GM19240 (cell line): Measurements from ENCODE around the gene LMX1A.

ENCODE experiments used
- DNase-seq: peaks from one replicate; pipeline ENCODE4 v3.0.0; 2011; ENCODE audit warnings: low spot score; ENCODE audit not compliant: insufficient read length

Gene LMX1A

DNA sequence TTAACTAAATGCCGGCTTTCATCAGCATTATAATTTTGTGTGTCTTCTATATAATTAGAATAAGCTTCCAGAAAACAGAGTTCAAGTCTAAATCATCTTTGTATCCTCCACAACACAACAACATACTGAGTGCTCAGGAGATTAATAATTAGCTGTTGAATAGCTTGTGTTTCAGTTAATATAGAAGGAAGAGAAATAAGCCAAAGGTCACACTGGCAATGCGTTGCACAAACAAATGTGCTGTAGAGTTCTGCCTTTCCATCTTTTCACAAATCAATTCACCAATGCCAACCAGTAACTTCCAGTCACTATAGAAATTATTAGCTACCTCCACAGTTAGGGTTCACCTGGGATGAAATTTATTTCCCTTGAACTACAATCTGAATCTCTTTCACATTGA is 132.0 kb downstream of the LMX1A start:
- DNase-seq = no peak

DNA sequence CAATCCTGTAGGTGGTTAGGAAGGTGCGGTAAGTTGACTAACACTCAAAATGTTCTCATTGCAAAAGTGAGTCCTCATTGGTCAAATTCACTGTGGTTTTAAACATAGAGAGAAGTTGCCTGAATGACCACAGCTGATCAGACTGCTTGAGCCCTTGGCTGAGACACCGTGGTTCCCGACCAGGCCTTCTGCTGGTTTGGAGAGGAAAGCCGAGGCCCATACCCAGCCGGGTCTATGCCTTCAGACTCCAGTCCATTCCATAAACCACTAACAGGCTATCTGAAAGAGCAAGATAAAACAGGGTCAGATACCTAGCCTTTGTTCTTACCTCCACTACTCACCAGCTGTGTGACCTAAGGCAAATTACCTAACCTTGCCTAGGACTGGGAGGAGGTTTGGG is 133.9 kb downstream of the LMX1A start:
- DNase-seq = no peak

DNA sequence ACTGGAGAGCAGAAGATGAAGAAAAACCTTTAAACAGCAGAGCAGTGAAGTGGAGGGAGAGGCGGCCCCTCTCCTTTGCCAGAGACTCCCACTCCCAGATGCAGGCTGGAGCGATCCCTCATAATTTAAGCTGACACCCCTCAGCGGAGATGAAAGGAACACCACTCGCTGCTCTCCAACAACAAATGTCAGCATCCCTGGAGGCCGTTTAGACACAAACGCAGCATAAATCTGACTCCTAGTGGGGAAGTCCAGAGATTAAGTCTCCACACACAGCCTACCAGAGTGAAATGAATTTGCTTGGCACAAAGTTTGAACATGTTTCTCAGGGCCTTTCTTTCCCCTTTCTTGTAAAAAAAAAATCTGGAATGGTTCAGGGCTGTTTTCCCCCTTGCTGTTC is 137.8 kb downstream of the LMX1A start:
- no peak for DNase-seq

DNA sequence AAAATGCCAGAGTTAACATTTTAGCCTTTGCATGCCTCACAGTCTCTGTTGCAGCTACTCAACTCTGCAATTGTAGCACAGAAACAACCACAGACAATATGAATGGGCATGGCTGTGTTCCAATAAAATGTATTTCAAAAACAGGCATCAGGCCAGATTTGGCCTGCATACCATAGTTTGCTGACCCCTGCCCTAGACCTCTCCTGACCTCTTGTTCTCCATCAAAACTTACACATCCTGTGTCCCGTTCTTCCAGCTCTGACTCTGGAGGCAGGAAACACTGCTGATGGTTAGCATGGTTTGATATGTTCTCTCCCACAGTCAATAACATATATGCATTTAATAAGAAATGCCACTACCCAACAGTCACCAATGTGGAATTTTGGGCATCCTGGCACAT is 138.6 kb downstream of the LMX1A start:
- no peak for DNase-seq

DNA sequence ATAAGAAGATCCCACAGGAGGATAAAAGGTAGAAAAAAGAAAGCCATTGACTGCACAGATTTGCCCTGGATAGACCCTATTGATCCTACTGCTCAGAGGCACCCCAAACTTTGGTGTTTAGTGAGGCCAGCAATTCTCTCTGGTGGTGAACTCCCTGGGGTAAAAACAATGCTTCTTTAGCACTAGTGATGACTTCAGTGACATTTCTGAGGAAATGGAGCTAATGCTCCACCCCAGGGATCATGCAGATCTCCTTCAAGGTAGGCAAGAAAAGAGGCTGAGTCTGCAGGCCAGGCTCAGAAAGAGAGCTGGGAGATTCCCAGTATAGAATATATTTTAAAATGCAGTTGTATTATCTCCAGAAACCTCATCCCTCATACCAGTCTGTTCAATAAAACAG is 140.3 kb downstream of the LMX1A start:
- DNase-seq = no peak

DNA sequence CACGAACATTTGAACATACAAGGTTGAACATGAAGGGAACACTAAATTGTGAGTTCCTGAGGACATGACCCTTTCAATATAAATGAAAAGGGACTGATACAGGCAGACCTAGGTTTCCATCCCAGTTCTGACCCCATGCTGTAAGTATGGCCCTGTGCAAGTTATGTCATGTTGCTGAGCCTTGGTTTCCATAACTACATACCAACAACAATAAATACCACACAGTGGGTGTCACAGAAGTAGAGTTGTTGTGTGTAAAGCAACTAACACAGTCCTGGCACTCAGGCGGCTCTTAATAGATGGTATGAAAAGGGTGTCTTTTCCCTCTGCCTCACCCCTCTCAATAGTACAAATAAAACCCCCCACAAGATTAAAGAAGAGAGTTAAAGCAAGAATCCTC is 140.8 kb downstream of the LMX1A start:
- DNase-seq = no peak

DNA sequence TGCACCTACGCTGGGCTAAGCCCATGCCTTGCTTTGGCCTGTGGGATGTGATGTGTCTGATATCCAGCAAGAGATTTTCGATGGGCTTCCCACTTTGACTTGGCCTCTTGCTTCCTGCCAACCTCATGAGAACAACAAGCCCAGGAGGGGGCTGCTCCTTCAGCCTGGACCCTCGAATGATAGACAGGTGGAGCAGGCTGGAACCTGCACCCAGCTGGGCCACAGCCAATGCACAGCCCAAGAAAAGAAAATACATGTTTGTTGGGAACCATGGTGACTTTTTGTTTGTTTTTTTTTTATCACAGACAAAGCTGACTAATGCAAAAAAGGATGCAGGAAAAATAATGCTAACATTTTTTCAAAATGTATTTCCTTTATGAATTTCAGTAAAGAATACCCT is 144.3 kb downstream of the LMX1A start:
- no peak for DNase-seq

DNA sequence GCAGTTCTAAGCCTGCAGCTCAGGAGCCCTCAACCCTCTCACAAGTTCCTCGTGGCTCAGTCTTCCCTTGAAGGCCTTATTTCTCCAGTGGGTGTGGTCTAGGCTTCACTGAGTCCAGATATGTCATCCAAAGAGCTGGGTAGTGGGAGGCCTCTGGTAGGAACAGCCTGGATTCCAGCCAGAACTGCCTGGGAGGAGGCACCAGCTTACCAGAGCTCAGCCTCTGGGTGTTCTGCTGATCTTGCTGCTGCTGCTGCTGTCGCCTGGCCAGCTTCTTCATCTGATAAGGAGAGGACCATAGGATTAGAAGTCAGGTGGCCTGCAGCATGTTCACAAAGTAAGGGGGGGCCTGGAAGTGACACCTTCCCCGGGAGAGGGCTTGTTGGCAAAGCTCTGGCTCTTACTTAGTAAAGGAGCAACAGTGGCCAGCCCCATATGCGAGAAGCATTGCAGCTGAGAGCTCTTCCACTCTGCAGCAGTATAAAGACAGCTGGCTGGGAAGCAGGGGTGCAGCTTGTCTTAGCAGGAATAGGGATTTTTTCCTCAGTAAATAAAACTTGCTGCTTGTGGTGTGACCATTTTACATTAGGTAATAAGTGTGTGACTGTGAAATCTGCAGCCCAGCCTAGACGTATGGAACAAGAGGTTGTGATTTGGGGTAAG is 148.5 kb downstream of the LMX1A start:
- DNase-seq = no peak

DNA sequence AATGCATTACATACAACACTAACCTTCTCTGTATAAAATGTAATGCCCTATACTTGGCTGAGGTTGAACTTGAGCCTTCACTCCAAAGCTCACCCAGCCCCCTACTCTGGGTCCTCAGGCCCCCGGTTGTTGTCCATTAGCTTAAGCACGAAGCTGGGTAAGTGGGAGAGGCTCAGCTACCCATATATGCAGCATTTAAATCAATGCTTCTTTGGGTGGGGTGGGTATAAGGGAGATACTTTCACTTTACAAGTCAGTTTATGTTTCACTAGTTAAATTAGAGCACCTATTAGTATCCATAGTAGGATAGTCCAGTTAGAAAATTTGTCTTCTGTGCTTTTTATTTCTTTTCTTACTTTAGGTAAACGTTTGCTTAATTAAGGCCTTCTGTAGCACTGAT is 151.4 kb downstream of the LMX1A start:
- DNase-seq = no peak

DNA sequence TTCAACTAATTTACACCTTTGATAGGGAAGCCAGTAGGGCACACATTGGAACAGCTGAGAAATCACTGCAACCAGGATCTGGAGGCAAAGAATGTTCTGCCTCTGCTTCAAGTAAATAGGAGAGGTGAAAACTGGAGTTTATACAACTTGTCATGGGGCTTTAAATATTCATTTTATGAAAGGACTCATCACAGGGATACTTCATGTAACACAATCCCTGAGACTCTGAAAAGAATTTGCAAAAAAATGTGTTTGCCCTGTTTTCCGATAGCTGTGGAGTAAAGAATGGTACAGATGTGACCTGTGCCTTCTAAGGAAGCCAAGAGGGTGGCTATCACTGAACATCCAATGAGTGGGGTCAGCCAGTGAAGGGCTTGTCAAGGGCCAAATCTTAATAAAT is 152.0 kb downstream of the LMX1A start:
- DNase-seq = no peak

DNA sequence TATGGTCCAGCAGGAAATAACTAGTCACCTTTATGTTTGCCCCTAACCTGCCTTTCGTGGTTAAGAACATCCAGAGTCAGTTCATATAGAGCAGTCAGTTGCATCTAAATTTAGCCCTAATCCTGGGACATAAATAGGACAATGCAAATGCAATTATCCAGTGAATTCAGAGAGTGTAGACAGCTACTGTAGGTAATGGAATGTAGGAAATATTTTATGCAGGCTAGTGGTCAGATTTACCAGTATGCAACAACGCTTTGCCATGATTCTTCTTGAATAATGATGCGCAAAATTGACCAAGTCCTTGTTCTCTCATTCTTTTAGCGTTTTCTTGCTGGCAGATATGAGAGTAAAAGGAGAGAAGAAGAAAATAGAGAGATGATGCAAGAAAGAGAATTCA is 165.4 kb downstream of the LMX1A start:
- DNase-seq = no peak

DNA sequence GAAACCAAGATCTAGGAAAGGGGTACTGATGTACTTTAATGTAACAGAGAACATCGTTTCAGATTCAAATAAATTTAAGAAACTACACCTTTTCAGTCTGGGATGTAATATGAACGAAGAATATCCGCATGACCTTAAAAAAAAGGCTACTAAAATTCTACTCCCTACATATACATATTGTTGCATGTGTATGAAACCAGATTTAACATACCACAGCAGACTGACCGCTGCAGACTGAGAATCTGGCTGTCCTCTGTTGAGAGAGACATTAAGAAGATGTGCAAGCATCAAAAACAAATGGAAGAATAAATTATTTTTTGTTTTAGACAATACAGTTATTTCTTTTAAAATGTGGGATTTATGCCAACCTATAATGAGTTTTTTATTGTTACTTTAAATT is 166.6 kb downstream of the LMX1A start:
- no peak for DNase-seq

DNA sequence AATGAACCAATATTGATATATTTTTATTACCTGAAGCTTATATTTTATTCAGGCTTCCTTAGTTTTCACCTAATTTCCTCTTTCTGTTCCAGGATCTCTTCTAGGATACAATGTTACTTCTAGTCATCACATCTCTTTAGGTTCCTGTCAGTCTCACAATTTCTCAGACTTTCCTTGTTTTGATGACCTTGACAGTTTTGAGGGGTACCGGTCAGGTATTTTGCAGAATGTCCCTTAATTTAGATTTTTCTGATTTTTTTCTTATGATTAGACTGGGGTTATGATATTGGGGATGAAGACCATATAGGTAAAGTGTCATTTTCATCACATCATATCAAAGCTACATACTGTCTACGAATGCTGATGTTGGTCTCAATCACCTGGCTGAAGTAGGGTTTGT is 167.5 kb downstream of the LMX1A start:
- DNase-seq = no peak

DNA sequence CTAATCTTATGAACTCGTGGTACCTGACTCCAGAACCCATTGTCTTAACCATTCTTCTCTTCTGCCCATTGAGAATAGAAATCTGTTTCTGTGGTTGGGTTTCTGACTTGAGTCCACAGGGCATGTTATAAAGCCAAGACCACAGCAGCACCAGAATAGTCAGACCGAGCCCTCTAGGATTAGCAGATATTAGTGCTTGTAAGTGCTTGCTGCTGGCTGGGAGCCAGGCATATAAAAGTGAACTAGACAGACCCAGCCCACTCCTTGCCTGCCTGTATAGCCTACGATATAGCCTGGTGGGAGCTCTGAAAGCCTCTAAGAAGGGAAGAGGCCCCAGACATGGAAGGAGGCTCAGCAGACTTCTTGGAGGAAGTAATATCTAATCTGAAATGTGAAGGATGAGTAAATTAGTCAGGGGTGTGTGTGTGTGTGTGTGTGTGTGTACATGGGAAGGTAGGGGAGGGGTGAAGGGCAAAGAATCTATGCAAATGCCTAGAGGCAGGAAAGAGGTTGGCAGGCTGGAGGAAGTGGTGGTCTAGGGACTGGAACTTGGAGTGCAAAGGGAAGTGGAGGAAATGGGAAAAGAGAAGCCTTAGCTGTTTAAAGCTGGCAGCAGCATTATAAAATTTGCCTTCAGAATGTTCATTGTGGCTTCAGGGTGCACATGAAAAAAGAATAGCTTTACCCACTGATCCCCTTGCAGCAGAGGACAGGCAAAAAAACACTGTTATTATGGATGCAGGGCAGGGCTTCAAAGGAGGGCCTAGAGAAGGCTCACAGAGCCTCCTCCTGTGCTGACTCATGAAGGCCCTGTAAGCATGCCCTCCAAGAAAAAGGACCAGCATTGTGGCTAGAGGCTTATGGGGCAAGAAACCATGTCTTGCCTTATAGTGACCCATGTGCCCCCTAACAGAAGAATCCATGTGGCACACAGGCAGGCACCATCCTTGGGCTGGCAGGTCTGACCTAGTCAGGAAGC is 169.2 kb downstream of the LMX1A start:
- DNase-seq = no peak

DNA sequence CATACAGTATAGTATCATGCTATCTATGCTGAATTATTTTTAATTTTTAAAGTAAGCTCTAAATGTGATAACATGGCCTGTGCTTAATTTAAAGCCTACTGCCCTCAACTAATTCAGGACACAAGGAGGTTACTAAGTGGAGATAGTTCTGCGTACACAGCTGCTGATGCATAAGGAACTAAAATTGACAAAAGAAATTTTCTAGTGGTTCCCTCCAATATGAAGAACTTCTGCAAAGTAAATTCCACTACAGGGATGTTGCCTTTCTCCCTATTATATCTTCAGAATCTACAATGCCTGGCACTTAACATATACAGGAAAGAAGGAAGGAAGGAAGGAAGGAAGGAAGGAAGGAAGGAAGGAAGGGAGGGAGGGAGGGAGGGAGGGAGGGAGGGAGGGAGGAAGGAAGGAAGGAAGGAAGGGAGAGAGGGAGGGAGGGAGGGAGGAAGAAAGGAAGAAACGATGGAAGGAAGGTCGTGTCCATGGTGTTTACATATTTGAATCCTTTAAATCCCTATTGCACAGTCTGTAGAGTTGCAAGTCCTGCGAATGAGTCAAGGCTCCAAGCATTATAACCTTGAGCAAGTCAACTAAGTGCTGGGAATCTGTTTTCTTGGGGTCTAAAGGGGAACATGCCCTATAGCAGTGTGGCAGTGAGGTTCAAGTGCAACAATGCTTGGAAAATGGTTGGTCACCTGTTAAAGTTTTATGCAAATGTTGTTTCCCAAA is 171.2 kb downstream of the LMX1A start:
- DNase-seq = no peak

DNA sequence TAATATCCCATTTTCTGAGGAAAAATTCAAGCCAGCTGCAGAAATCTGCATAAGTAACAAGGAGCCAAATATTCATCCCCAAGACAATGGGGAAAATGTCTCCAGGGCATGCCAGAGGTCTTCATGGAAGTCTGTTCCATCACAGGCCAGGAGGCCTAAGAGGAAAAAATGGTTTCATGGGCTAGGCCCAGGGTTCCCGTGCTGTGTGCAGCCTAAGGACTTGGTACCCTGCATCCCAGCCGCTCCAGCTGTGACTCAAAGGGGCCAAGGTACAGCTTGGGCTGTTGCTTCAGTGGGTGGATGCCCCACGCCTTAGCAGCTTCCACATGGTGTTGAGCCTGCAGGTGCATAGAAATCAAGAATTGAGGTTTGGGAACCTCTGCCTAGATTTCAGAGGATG is 173.5 kb downstream of the LMX1A start:
- no peak for DNase-seq

DNA sequence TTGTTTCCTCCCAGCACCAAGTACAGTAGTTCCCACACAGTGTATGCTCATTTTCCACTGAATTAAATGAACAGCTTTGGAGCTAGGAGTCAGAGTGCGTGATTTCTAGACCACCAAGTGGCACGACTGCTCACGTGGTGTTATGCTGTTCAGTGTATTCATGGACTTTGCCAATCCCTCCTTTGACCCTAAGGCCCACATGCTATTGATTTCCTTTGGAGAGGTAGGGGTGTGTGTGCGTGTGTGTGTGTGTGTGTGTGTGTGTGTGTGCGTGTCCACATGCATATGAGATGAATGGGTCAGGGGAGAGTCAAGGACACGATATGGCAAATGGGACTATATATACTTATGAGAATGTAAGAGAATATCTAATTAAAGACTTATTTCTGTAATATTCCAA is 177.2 kb downstream of the LMX1A start:
- DNase-seq = no peak

DNA sequence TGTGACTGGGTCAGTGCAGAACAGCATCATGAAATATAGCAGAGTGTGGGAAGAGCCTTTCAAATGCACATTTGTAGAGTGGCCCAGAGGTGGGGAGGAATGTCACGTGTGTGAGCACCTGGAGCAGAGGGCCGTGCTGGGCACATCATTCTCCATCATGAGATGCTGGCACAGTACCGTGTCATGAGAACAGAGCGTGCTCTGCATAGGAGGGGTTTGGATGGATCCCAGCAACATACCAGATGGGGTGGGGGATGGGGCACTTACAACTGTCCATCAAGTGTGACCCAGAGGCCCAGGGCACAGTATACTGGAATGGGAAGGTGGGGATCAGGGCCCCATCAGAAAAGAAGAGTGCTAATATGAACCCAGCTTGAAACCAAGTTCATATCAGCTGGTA is 182.0 kb downstream of the LMX1A start:
- no peak for DNase-seq

DNA sequence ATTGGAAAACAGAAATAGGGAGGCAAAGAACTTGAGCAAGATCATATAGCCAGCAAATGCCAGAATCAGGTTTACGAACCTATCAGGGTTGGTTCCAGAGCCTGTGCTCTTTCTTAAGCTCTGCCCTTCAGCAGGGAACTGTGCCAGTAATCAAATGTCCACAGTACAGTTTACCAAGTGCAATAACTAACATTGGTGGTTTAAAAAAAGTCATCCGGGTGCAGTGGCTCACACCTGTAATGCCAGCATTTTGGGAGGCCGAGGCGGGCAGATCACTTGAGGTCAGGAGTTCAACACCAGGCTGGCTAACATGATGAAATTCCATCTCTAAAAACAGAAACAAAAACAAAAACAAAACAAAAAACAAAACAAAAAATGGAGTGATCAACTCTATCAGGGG is 182.7 kb downstream of the LMX1A start:
- no peak for DNase-seq

DNA sequence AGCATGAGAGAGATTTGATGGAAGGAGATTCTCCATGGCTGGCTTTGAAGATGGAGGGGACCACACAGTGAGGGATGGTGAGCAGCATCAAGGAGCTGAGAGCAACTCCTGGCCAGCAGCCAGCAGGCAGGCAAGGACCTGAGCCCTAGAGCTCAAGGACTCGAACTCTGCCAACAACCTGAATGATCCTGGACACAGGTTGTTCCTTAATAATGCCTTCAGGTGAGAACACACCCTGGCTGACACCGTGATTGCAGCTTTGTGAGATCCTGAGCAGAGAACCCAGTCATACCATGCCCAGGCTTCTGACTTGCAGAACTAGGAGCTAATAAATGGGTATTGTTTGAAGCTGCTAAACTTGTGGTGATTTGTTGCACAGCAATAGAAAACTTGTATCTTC is 183.1 kb downstream of the LMX1A start:
- no peak for DNase-seq

DNA sequence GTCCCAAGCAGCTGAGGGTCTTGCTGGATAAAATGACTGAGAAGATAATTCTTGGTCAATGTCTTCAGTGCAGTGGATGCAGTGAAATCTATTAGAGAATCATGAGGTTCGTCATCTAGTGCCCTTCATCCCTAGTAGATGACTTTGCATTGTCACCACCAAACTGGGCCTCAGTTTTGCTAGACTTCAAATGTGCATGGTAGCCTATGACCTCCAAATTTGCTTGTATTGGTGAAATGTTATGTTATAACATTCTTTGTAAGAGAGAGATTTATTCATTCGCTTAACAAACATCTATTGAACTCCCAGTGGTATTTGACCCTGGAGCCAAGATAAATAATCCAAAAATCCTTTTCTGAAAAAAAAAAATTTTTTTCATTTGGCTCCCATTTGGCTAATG is 183.8 kb downstream of the LMX1A start:
- DNase-seq = no peak

DNA sequence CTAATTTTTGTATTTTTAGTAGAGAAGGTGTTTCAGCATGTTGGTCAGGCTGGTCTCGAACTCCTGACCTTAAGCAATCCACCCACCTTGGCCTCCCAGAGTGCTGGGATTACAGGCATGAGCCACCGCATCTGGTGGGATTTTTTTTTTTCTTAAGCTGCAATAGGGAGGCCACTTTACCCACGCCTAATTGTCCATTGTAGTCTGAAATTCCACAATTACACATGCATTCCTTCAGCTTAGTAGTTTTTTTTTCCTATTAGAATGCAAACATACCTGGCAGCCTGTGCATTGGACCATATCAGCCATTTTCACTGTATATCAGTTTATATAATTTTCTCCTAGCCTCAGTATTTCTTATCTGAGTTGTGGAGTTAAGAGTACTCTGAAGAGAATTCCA is 186.8 kb downstream of the LMX1A start:
- no peak for DNase-seq
